NCI-H524 (cell line): ENCODE results near the gene DNAH5.
"Not testable (repeated sequence)": the region's sequence is repeated elsewhere in the genome, so short reads cannot be mapped to it uniquely, and the experiment has no call there.

Experiments
- DNase-seq, 2 experiments: peaks; one replicate each; lab custom pipeline; 2025; lab: John Stamatoyannopoulos, UW

DNAH5 gene

DNA sequence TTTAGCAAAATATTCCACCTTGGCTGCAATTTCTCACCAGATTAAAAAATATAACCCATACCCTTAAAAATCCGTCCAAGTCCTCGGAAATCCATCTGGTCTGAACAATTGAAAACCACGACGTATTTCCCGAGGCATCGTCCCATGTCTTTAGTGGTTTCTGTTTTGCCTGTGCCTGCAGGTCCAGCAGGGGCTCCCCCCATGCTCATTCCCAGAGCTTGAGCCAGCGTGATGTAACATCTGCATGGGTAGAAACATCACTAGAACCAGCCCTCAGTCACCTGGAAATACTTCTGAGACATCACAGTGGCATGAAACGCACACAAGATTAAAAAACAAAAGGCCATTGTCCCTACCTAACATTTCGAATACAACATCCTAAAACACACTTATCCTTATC is 114.0 kb downstream of the DNAH5 start:
- no peak for DNase-seq

DNA sequence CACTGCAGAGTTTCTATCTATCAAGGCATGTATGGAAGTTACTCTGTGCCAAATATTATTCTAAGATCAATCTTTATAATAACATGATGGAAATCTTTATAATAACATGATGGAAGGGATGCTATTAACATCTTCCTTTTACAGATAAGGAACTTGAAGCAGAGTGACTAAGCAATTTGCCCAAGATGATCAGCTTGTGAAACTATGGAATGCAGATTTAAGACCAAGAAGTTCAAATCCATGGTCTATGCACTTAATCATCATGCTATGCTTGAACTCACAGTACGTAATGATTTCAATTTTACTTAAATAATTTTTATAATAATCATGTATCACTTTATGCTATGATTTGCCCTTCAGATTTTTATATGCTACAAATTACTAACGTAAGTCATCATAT is 123.1 kb downstream of the DNAH5 start:
- no peak for DNase-seq

DNA sequence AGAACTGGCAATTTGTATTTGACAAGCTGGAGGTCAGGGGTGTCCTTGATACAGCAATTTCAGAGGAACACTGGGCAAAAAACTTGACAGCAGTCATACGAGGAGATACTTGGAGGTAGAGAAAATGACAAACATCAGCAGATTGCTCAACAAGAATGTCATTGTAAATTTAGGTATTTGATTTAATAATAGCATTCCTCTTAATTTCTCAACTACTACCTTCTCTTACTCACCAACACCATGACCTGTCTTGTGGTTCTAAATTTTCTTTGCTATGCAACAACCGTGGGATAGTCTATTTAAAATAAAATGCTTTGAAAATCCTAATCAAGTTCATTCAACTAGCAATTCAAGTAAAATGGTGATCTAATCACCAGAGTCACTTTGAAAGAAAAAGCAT is 128.4 kb downstream of the DNAH5 start:
- DNase-seq = no peak

- peak in 1 of 2 experiments; percentile 56 for DNase-seq
Observed at GRCh38 chr5:13814301-13814700, 130.2 kb downstream of the DNAH5 start.

DNA sequence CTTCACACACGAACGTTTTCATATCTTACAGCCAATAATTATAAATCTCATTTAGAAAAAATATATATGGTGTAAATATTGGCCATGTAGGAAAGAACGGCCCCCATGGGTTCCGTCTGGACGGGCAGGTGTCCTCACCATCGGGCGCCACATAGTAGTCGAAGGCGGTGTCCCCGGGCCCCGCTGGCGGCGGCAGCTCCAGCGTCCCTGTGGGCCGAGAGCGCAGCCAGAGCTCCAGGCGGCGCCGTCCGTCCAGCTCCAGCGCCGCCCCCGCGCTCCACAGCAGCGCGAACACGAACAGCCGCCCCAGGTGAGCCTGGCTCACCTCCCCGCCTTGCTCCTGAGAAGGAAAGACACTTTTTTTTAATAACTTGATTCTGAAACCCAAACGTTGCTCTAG is 134.6 kb downstream of the DNAH5 start:
- no peak for DNase-seq

DNA sequence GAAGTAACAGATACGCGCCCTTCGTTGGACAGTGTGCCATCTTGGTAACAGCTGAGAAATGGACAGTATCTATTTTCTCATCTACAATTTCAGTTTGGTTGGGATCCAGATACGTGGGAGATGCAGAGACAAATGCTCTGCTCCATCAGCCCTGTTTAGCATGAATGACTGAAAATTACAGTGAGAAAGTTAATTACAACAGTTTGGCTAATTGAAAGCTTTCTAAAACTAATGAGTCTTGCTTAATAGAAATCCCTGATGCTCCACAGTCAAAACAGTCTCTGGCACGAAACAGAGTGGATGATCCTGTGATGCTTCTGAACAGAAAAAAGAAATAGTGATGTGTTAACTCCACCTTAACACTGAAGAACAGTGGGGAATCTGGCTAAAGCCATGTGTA is 140.2 kb downstream of the DNAH5 start:
- no peak for DNase-seq

- not testable (repeated sequence) for DNase-seq
Observed at GRCh38 chr5:13798569-13798968, 145.9 kb downstream of the DNAH5 start.

GRCh38 chr5:13785781-13786415 is 158.6 kb downstream of the DNAH5 start:
- DNase-seq = no peak

DNA sequence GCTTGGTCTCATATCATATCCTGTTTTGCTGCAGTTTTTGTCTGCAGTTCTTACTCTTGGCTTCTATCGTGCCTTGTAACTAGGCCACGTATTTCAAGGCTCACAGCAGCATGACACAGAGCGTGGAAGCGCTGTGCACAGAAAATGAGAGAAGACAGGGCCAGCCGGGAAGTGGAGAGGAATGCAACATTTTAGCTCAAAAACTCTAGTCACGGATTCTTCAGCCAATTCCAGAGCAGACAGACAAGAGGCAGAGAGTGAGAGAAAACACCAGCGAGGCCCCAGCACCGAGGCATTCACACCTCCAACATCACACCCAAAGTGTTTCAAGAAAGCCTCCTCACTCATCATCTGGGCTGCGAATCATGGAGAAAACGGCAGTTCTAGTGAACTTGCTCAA is 160.8 kb downstream of the DNAH5 start:
- no peak for DNase-seq

- DNase-seq = no peak
Observed at GRCh38 chr5:13780081-13780480, 164.4 kb downstream of the DNAH5 start.

GRCh38 chr5:13773649-13774048 is 170.8 kb downstream of the DNAH5 start:
- no peak for DNase-seq

DNA sequence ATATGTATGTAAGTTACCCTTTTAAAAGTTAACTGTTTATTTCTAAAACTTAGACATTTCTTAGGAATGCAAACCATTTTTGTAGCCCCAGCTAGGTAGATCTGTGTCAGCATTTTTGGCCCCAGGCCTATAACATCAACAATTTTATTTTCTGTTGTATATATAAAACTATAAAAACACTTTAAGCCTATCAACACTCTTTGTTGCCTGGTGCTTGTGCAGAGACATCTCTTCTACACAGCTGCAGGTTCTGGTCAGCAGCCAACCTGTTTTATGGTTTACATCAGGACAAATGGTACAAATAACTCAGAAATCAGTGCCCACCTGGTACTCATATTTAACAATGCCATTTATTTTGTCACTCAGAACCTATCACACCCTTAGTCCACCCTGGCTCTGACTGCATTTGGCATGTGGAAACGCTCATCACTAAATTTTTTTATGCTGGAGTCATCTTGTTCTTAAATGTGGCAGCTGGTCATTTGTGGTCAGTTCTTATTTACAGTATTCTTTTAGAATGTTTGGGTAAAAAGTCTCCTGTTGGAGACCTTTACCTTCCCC is 173.4 kb downstream of the DNAH5 start:
- DNase-seq = no peak

- no peak for DNase-seq
Observed at GRCh38 chr5:13766236-13766635, 178.3 kb downstream of the DNAH5 start.

- DNase-seq = no peak
Observed at GRCh38 chr5:13763719-13764118, 180.8 kb downstream of the DNAH5 start.

DNA sequence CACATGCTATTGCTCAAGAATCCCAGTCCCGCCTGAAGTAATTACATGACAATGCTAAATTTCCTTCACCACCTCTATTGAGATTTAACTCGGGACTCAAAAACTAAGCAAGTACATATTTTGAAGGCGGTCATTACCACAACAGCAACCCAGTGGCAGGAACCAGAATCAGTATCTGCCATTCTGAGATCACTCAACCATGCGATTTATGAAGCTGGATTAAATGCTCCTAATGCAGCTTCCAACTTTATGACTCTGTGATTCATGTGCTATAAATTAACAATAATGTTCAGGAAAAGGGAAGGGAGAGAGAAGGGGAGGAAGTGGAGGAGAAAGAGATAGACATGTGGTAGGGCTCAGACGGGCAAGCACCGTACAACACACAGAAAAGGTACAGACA is 194.7 kb downstream of the DNAH5 start:
- no peak for DNase-seq

DNA sequence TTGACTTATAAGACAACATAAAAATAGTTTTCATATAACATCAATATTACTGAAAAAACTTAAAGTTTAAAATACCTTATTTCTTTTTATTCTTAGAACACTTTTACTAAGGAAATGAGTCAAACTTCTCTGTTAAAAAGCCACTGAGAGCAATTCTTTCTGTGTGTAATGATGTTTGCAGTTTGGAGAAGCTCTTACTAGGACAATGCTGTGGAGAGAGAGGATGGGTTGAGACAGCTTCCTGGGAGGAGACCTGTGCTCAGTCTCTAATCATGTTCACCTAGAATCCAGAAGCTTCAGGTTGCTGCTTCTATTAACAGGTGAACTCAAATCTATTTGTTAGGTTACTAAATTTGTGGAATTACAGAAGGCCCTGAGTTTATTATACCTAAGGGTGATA is 198.5 kb downstream of the DNAH5 start:
- DNase-seq = no peak

GRCh38 chr5:13745508-13745907 is 199.0 kb downstream of the DNAH5 start:
- no peak for DNase-seq

GRCh38 chr5:13740471-13740870 is 204.0 kb downstream of the DNAH5 start:
- DNase-seq = no peak

GRCh38 chr5:13739479-13739878 is 205.0 kb downstream of the DNAH5 start:
- DNase-seq = no peak

GRCh38 chr5:13735691-13736090 is 208.8 kb downstream of the DNAH5 start:
- no peak for DNase-seq

DNA sequence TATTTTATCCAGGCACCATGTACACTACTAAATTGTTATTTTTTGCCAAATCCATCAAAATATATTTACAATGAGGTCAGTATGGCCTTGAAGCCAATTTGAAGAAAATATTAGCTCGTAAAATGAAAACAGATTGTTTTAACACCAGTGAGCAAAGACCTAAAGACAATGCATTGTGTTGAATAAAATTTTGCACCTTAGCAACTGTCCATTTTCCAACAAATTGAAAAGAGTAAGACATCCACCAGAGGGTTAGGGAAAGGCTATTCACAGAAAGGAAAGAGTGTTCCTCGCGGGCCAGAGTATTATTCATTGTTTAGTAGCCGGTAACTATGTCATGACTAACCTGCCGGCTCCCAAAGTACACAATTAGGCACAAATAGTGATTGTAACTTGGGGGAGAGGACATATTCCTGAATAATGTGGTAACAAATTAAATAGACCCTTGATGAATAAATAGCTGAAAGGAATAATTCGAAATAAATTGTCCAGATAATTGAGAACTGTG is 213.3 kb downstream of the DNAH5 start:
- DNase-seq = no peak

DNA sequence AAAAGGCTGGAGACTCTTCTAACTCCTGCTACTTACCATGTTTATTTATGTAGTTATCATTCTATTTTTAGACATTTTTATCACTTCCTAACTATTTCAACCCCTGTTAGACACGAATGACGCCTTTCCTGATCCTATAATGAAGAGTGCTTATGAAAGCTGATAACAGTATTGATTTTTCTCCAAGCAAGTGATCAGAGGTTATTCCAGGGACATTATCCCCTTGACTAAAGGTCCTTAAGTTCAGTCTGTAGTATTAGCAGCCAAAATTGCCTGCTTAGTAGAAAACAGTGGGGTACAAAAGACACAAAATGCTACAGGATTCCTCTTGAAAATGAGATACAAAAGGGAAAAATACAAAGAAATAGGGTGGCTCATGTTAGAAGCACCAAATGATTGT is 235.6 kb downstream of the DNAH5 start:
- no peak for DNase-seq

- DNase-seq = no peak
Observed at GRCh38 chr5:13708432-13708831, 236.1 kb downstream of the DNAH5 start.

- no peak for DNase-seq
Observed at GRCh38 chr5:13704396-13704795, 240.1 kb downstream of the DNAH5 start.
